Immature natural killer cell (primary cell): ENCODE results near the gene MRPL54. TPM values are rescaled to one million over a fixed set of nuclear protein-coding genes. Genes with fewer than 3 reads are reported as not detected.
"Not testable (repeated sequence)": the region's sequence is repeated elsewhere in the genome, so short reads cannot be mapped to it uniquely, and the experiment has no call there.

Source experiments
- DNase-seq, 3 donors: peaks; one replicate each; pipeline ENCODE4 v3.0.0; 2022; ENCODE audit warnings: mixed read lengths in 1 of 3
- H3K27ac Mint-ChIP-seq, 6 donors: one replicate each; pipeline ENCODE4 v1.8.0; 2020; ENCODE audit warnings: mixed read lengths in 6 of 6, mild to moderate bottlenecking in 5 of 6, inconsistent platforms in 4 of 6, moderate library complexity in 3 of 6
- H3K27me3 Mint-ChIP-seq, 3 donors: one replicate each; pipeline ENCODE4 v1.8.0; 2020 to 2021; ENCODE audit warnings: low read depth in 3 of 3, mild to moderate bottlenecking in 3 of 3, mixed read lengths in 3 of 3, moderate library complexity in 3 of 3, inconsistent platforms in 1 of 3
- H3K36me3 Mint-ChIP-seq, 3 donors: one replicate each; pipeline ENCODE4 v1.8.0; 2020; ENCODE audit warnings: mixed read lengths in 3 of 3, inconsistent platforms in 2 of 3, mild to moderate bottlenecking in 2 of 3
- H3K4me1 Mint-ChIP-seq, 2 donors: one replicate each; pipeline ENCODE4 v1.8.0; 2020; ENCODE audit warnings: inconsistent platforms in 2 of 2, mild to moderate bottlenecking in 2 of 2, mixed read lengths in 2 of 2, moderate library complexity in 1 of 2
- H3K4me3 Mint-ChIP-seq, 5 donors: one replicate each; pipeline ENCODE4 v1.8.0; 2020; ENCODE audit warnings: mild to moderate bottlenecking in 5 of 5, mixed read lengths in 5 of 5, inconsistent platforms in 3 of 5, moderate library complexity in 3 of 5
- H3K9me3 Mint-ChIP-seq, 6 donors: one replicate each; pipeline ENCODE4 v1.8.0; 2020; ENCODE audit warnings: mild to moderate bottlenecking in 6 of 6, mixed read lengths in 6 of 6, inconsistent platforms in 4 of 6, moderate library complexity in 3 of 6
- polyA plus RNA-seq, 3 donors: library from polyadenylated mRNA; unstranded; fragments of 300-500 nt; fragmentation: Illumina TruSeq; gene quantifications; one replicate each; pipeline ENCODE4 v1.2.3, GENCODE V29; 2021

The MRPL54 gene
- polyA plus RNA-seq, 3 donors from 2014 or later, result 116 to 167 (median 122) TPM

GRCh38 chr19:3752492-3752891 lies 10.0 kb upstream of the MRPL54 start:
- H3K4me3 Mint-ChIP-seq, result no peak overlapping the region
- H3K27ac Mint-ChIP-seq, result no peak overlapping the region
- H3K36me3 Mint-ChIP-seq, result peaks cover 5 to 13% (median 13%) of the 10 kb centered on the region in 3 donors
- no peaks in the 10 kb centered on the region for H3K9me3 Mint-ChIP-seq
- DNase-seq, result no peak
- H3K4me1 Mint-ChIP-seq, result peaks cover 6 to 11% of the 10 kb centered on the region in 2 donors
- H3K27me3 Mint-ChIP-seq, result peaks cover 0 to 2% (median 2%) of the 10 kb centered on the region in 3 donors

- no peak for DNase-seq
- peaks cover 0 to 2% (median 2%) of the 10 kb centered on the region in 3 donors for H3K27me3 Mint-ChIP-seq
These were observed 8.7 kb upstream of the MRPL54 start for GRCh38 chr19:3753631-3754410.

GRCh38 chr19:3757705-3758104 lies 4.8 kb upstream of the MRPL54 start:
- H3K9me3 Mint-ChIP-seq, H3K36me3 Mint-ChIP-seq, DNase-seq, H3K4me3 Mint-ChIP-seq, H3K27ac Mint-ChIP-seq: not testable (repeated sequence)
- Mint-ChIP-seq H3K4me1 (peaks cover 33 to 39% of the 10 kb centered on the region in 2 donors), H3K27me3 (peaks cover 6 to 15% (median 14%) of the 10 kb centered on the region in 3 donors)

More at GRCh38 chr19:3753631-3754410, 8.7 kb upstream of the MRPL54 start:
- no peaks in the 10 kb centered on the region for H3K9me3 Mint-ChIP-seq
- H3K4me1 Mint-ChIP-seq, result peaks cover 6 to 11% of the 10 kb centered on the region in 2 donors
- H3K36me3 Mint-ChIP-seq, result peaks cover 5 to 13% (median 13%) of the 10 kb centered on the region in 3 donors
- no peak overlapping the region for H3K27ac Mint-ChIP-seq
- no peak overlapping the region for H3K4me3 Mint-ChIP-seq

- not testable (repeated sequence) for H3K9me3 Mint-ChIP-seq, H3K4me3 Mint-ChIP-seq, H3K36me3 Mint-ChIP-seq, DNase-seq
- H3K4me1 Mint-ChIP-seq, result peaks cover 39 to 45% of the 10 kb centered on the region in 2 donors
- peak overlapping the region in 1 of 6 donors; percentile 17 for H3K27ac Mint-ChIP-seq
- H3K27me3 Mint-ChIP-seq, result peaks cover 12 to 20% (median 18%) of the 10 kb centered on the region in 3 donors
These were observed 4.2 kb upstream of the MRPL54 start for GRCh38 chr19:3758297-3758696.

- Mint-ChIP-seq H3K36me3 (peaks cover 0 to 4% (median 3%) of the 10 kb centered on the region in 3 donors), H3K4me1 (peaks cover 40 to 46% of the 10 kb centered on the region in 2 donors), H3K27ac (peak overlapping the region in 1 of 6 donors; percentile 39), H3K9me3 (peaks cover 0 to 3% (median 0%) of the 10 kb centered on the region in 6 donors), H3K4me3 (peak overlapping the region in 2 of 5 donors; percentile 48 to 92), H3K27me3 (peaks cover 12 to 20% (median 18%) of the 10 kb centered on the region in 3 donors)
- DNase-seq, result no peak
These were observed 2.8 kb upstream of the MRPL54 start for GRCh38 chr19:3759482-3760254.

- Mint-ChIP-seq H3K9me3 (peaks cover 0 to 3% (median 0%) of the 10 kb centered on the region in 6 donors), H3K27ac (peak overlapping the region; percentile 95 to 100 (median 96)), H3K4me1 (peaks cover 31 to 41% of the 10 kb centered on the region in 2 donors), H3K4me3 (peak overlapping the region; percentile 91 to 97 (median 96)), H3K36me3 (peaks cover 0 to under 1% (median 0%) of the 10 kb centered on the region in 3 donors), H3K27me3 (peaks cover 12 to 20% (median 18%) of the 10 kb centered on the region in 3 donors)
- DNase-seq, result peak; percentile 17 to 44 (median 28)
These were observed 1.6 kb upstream of the MRPL54 start for GRCh38 chr19:3760871-3761361.

- peaks cover 12 to 20% (median 19%) of the 10 kb centered on the region in 3 donors for H3K27me3 Mint-ChIP-seq
- peak; percentile 92 to 93 (median 93) for DNase-seq
- peak within 1 kb of the TSS; percentile 100 for H3K27ac Mint-ChIP-seq
- peaks cover 0 to 3% (median 0%) of the 10 kb centered on the region in 6 donors for H3K9me3 Mint-ChIP-seq
- H3K4me3 Mint-ChIP-seq, result peak within 1 kb of the TSS; percentile 97 to 99 (median 98)
- H3K4me1 Mint-ChIP-seq, result peaks cover 29 to 44% of the 10 kb centered on the region in 2 donors
- H3K36me3 Mint-ChIP-seq, result peaks cover 0 to 3% (median 0%) of the 10 kb centered on the region in 3 donors
These were observed 926 bp upstream of the MRPL54 start, which contains the start of gene APBA3 for GRCh38 chr19:3761382-3762129. APBA3 (minus strand) TSS chr19:3761692; CDS start chr19:3760264, 1,428 bp downstream.

- H3K27me3 Mint-ChIP-seq, result peaks cover 12 to 20% (median 19%) of the 10 kb centered on the region in 3 donors
- no peak for DNase-seq
- H3K4me3 Mint-ChIP-seq, result peak overlapping the region; percentile 97 to 99 (median 98)
- H3K36me3 Mint-ChIP-seq, result peaks cover 0 to 4% (median 0%) of the 10 kb centered on the region in 3 donors
- peaks cover 0 to 3% (median 0%) of the 10 kb centered on the region in 6 donors for H3K9me3 Mint-ChIP-seq
- H3K27ac Mint-ChIP-seq, result peak overlapping the region; percentile 100
- peaks cover 29 to 45% of the 10 kb centered on the region in 2 donors for H3K4me1 Mint-ChIP-seq
These were observed 380 bp upstream of the MRPL54 start for GRCh38 chr19:3762130-3762473.

- Mint-ChIP-seq H3K27ac (no peak overlapping the region), H3K27me3 (peaks cover 12 to 20% (median 19%) of the 10 kb centered on the region in 3 donors), H3K9me3 (peaks cover 0 to 3% (median 0%) of the 10 kb centered on the region in 6 donors), H3K4me3 (no peak overlapping the region), H3K36me3 (peaks cover 0 to 4% (median 4%) of the 10 kb centered on the region in 3 donors), H3K4me1 (peaks cover 29 to 34% of the 10 kb centered on the region in 2 donors)
- no peak for DNase-seq
These were observed 2.6 kb downstream of the MRPL54 start for GRCh38 chr19:3765121-3765520.

- Mint-ChIP-seq H3K27me3 (peaks cover 12 to 19% (median 19%) of the 10 kb centered on the region in 3 donors), H3K4me1 (peaks cover 27 to 29% of the 10 kb centered on the region in 2 donors)
- not testable (repeated sequence) for H3K27ac Mint-ChIP-seq, H3K36me3 Mint-ChIP-seq, DNase-seq, H3K4me3 Mint-ChIP-seq, H3K9me3 Mint-ChIP-seq
These were observed 3.3 kb downstream of the MRPL54 start for GRCh38 chr19:3765757-3766156.

- Mint-ChIP-seq H3K27me3 (peaks cover 11 to 15% (median 12%) of the 10 kb centered on the region in 3 donors), H3K27ac (peak overlapping the region in 1 of 6 donors; percentile 11), H3K9me3 (peaks cover 0 to 3% (median 0%) of the 10 kb centered on the region in 6 donors), H3K4me3 (no peak overlapping the region), H3K36me3 (peaks cover 0 to 4% (median 4%) of the 10 kb centered on the region in 3 donors), H3K4me1 (peaks cover 19 to 21% of the 10 kb centered on the region in 2 donors)
- no peak for DNase-seq
These were observed 4.0 kb downstream of the MRPL54 start for GRCh38 chr19:3766520-3766919.

- Mint-ChIP-seq H3K9me3 (peaks cover 0 to 3% (median 0%) of the 10 kb centered on the region in 6 donors), H3K27ac (no peak overlapping the region), H3K4me1 (peaks cover 14 to 16% of the 10 kb centered on the region in 2 donors), H3K36me3 (peaks cover 0 to 4% (median 4%) of the 10 kb centered on the region in 3 donors), H3K4me3 (no peak overlapping the region), H3K27me3 (peaks cover 8 to 11% (median 10%) of the 10 kb centered on the region in 3 donors)
- DNase-seq, result no peak
These were observed 4.6 kb downstream of the MRPL54 start for GRCh38 chr19:3767050-3767449.
